Stimulated activated CD8-positive, alpha-beta memory T cell treated with anti-CD3 and anti-CD28 coated beads, Interleukin-2, amount 100 ng/mL, for 1 hour (primary cell): ENCODE measurements around the gene VKORC1L1.
"Not testable (repeated sequence)": the region's sequence is repeated elsewhere in the genome, so short reads cannot be mapped to it uniquely, and the experiment has no call there.

ENCODE experiments used
- DNase-seq, 2 donors: peaks; one replicate each; pipeline ENCODE4 v3.0.0-alpha.2; 2020; ENCODE audit warnings: low read depth in 2 of 2

VKORC1L1 gene

DNA sequence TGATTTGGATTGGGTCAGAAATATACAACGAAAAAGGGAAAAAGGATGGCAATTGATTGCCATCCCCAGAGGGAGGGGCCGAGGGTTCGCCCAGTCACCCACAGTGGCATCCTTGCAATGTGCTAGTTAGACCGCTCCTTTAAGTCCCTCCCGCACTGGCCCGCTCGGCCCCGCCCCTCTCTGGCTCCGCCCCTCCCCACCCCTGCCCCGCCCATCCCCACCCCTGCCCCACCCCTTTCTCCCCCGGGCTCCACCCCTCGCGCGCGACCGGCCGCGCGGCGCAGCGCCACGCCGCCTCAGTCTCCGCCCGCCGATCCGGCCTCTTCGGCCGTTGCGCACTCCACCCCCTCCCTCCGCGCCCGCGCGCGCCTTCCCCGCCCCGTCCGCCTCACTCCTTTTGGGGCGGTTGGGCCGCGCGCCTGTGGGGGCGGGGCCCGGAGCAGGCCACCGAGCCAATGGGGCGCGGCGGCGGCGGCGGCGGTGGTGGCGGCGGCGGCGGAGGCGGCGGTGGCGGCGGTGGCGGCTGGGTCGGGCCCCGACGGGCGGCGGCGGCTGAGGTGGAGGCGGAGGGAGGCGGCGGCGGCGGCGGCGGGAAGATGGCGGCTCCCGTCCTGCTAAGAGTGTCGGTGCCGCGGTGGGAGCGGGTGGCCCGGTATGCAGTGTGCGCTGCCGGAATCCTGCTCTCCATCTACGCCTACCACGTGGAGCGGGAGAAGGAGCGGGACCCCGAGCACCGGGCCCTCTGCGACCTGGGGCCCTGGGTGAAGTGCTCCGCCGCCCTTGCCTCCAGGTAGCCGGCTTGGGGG lies at the start of gene VKORC1L1:
TSS of gene VKORC1L1 (plus strand) at position 299 of the 806 bp plus-strand sequence. CDS start at position 597, 298 bp downstream.
- peak; percentile 91 to 93 for DNase-seq

DNA sequence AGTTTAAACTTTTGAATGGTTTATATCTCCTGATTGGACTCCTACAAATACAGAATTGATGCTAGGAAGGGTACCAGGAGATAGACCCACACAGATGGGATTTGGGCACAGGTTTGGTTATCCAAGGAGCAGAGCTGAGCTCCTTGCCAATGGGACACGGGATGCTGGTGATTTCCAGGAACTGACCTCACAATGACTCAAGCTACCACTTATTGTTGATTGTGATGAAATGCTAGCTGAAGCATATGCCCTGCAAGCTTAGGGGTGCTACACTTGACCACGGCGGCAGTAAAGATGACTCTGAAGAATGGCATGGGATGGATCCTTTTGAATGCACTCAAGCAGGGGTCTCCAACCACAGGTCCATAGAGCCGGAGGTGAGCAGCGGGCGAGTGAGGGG lies 45.5 kb upstream of the VKORC1L1 start:
- DNase-seq, result no peak

DNA sequence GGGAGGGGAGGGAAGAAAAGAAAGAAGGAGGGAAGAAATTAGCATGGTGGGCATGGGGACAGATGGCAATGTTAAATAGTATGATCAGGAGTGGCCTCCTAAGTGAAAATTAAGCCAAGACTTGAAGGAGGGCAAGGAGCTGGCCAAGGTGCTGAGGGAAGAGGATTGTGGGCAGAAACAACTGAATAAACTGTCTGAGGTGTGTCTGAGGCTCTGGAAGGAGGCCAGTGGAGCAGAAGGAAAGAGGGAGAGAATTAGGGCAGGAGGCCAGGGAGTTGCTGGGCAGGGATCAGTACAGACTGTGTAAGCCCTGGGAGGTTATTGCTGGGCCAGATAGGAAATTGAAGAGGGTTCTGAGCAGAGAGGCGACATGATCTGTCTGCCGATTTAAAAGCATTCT lies 40.6 kb upstream of the VKORC1L1 start:
- DNase-seq, result no peak

- DNase-seq, result not testable (repeated sequence)
Observed at GRCh38 chr7:65836684-65837083, 36.2 kb upstream of the VKORC1L1 start.

- DNase-seq, result not testable (repeated sequence)
Observed at GRCh38 chr7:65837541-65837956, 35.3 kb upstream of the VKORC1L1 start.

DNA sequence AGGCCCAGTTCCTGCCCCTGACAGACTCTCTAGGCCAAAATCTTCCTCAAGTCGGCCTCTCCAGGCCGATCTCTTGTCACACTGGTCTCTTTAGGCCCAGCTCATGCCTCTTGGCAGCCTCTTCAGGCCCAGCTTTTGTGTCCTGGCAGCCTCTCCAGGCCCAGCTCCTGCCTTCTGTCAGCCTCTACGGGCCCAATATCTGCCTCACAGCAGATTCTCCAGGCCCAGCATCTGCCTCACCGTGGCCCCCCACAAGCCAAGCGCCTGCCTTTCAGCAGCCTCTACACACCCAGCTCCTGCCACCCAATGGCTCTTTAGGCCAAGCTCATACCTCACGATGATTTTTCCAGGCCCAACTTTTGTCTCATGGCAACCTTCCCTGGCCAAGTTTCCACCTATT lies 33.0 kb upstream of the VKORC1L1 start:
- DNase-seq, result no peak

GRCh38 chr7:65840446-65840845 lies 32.4 kb upstream of the VKORC1L1 start:
- DNase-seq, result no peak

DNA sequence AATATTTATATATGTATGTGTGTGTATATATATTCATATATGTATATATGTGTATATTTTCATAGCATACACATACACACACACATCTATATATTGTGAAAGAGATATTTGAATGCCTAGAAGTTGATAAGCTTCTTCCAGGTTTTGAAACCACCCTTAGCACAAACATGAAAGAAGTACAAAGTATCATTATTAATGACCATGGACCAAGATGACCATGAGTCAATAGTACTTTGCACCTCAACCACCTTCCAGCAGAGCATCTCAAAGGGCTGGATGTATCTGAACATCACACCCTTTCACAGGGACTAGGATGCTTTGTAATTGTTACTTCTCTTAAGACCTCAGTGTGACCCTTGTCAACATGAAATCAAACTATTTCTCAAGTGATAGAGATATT lies 29.3 kb upstream of the VKORC1L1 start:
- DNase-seq, result not testable (repeated sequence)

DNA sequence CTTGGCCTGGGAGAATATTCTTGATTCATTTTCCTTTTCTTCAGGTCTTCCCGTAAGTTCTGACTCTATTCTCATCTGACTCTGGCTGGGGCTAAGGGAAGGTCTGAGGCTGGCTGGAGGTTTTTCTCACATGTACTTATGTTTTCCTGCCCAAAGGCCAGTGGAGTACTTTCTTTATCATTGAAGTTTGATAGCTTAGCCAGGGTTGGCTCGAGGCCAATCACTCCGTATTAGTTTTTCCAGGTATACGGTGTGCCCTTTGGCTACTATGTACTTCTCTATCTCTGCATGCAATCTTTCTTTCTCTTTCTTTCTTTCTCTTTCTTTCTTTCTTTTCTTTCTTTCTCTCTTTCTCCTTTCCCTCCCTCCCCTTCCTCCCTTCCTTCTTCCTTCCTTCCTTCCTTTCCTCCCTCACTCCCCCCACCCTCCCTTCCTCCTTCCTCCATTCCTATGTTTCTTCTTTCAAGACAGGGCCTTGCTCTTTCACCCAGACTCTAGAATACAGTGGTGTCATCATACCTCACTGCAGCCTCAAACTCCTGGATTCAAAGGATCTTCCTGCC lies 26.8 kb upstream of the VKORC1L1 start:
- DNase-seq, result no peak

DNA sequence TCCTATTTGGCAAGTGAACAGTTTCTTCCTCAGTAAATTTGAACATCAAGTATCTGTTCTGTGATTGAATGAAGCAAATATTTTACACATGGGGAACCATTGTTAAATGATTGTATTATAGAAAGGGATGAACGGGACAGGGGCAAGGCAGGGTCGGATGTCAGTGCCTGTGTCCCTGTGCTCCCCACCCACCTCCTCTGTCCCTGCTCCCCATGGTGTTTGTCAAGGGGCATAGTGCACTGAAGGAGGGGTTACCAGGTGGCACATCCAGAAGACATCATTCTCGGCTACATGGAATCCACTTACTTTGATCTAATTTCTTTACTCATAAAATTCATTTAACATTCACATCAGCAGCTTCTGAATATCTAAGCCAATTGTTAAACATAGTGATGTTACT lies 19.4 kb upstream of the VKORC1L1 start:
- not testable (repeated sequence) for DNase-seq

GRCh38 chr7:65853892-65854291 lies 19.0 kb upstream of the VKORC1L1 start:
- DNase-seq, result not testable (repeated sequence)

DNA sequence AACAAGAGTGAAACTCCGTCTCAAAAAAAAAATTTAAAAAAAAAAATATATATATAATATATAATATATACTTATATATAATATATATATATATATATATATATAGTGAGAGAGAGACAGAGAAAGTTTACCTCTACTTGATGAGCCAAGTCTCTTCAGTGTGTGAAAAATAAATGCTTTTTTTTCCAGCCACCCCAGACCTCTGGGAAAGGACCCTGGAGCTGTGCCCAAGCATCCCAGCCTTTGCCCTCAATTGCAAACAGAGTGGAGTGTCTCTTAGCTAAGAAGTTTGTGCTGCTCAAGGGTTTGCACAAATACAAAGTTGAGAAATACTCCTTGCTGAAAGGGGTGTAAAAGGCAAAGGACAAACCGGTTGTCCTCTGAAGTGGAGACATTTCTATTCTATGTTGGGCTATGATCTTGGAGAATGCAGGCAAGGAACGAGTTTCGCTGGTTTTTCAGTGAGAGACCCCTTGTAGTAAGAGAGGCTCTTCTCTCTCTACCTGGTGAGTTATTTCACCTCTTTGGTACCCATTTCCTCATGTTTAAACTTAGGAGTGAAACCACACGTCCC lies 15.5 kb upstream of the VKORC1L1 start:
- not testable (repeated sequence) for DNase-seq

GRCh38 chr7:65858660-65859059 lies 14.2 kb upstream of the VKORC1L1 start:
- DNase-seq, result not testable (repeated sequence)

DNA sequence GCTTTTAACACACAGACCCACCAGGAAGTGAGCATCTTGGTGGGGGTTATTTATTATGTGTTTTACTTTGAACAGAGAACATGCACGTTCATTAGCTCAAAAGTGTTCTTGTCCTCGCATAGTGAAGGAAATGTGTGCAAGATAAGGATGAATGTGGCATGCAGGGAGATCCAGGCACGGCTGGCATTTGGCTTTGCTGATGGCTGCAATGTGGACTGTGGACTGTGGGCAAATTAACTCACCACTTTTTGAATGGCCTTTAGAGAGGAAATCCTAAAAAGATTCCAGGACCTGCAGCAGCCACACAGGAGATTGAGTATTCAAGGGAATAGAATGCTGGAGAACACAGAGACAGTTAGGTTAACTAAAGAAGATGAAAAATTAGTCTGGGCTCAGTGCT lies 6.6 kb upstream of the VKORC1L1 start:
- not testable (repeated sequence) for DNase-seq

- not testable (repeated sequence) for DNase-seq
Observed at GRCh38 chr7:65867681-65868080, 5.2 kb upstream of the VKORC1L1 start.

DNA sequence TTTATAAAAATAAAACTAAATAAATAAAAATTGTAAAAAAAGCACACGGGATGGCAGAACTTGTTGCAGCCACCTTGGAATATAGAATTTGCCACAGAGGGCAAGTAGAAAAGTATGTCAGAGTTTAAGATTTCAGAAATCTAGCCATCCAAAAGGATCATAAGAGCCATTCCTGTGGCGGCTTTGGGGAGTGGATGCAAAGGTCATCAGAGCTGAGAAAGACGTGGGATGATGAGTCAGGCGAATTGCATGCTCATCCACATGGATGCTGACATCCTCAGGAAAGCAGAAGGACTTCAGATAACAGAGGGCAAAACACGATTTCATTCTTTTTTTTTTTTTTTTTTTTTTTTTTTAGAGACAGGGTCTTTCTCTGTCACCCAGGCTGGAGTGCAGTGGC lies 3.6 kb upstream of the VKORC1L1 start:
- not testable (repeated sequence) for DNase-seq

- DNase-seq, result not testable (repeated sequence)
Observed at GRCh38 chr7:65871451-65871850, 1.4 kb upstream of the VKORC1L1 start.

- not testable (repeated sequence) for DNase-seq
Observed at GRCh38 chr7:65873582-65874193, 814 bp downstream of the VKORC1L1 start.

DNA sequence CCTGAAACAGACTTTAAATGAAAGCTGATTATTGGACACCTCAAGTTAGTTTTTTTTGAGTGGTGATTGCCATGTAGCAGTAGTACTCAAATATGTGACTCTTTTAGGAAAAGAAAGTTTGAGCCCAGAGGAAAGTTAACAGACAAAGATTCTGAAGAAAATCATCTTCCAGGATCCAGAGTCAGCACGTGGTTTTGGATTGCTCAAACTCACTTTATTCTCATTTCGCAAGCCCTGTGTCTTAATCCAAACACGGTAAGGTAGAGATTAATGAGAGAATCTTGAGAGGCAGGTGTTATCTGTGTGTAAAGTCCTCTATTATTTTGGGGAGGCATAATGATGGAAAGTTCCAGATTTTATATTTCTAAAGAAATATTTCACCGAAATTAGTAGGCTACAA lies 2.8 kb downstream of the VKORC1L1 start:
- not testable (repeated sequence) for DNase-seq

GRCh38 chr7:65879292-65880153 lies 6.6 kb downstream of the VKORC1L1 start:
- not testable (repeated sequence) for DNase-seq

DNA sequence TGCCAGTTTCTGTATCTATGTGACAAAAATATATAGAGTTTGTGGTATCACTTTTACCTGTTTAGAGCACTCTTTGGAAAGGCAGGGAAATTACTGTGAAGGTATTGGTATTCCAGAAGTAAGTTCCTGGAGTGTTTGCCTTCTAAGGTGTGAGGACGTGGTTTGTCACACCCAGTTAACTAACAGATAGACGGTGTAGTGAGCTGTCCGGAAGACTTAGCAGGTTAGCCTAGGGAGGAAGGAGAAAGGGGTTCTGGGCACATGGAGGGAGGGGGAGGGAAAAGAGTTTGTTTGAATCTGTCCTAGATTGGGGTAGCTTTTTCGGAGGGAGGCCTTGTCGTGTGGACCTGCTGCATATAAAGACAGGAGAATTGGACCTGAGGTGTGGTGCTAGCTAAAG lies 7.4 kb downstream of the VKORC1L1 start:
- not testable (repeated sequence) for DNase-seq
